GM23338 (cell line): ENCODE data around the gene PPP2R2D. TPM values are rescaled to one million over a fixed set of nuclear protein-coding genes. Genes with fewer than 3 reads are reported as not detected.

Experiments used
- ATAC-seq: fragments of 200-7000 bp; cut with Tn5 transposase; 3 replicates; pipeline ENCODE4 v1.9.1; 2020
- DNase-seq: peaks from one replicate; pipeline ENCODE4 v3.0.0-alpha.2; 2015; ENCODE audit warnings: low spot score
- H2AFZ ChIP-seq: fragments of 200-600 bp; sonication (generic); 2 replicates; pipeline ENCODE4 v1.8.0; 2016; ENCODE audit warnings: antibody characterized with exemption, mild to moderate bottlenecking, moderate library complexity
- H3F3A ChIP-seq: fragments of 200-600 bp; sonication (generic); replicated peaks from 2 replicates; pipeline ENCODE4 v1.8.0; 2017; ENCODE audit warnings: antibody characterized with exemption, mixed run types, low read depth
- H3K27ac ChIP-seq: fragments of 200-600 bp; sonication (generic); 2 replicates; pipeline ENCODE4 v1.6.1; 2016; ENCODE audit warnings: low read depth
- H3K27me3 ChIP-seq: fragments of 200-600 bp; sonication (generic); 2 replicates; pipeline ENCODE4 v1.8.0; 2016; ENCODE audit warnings: mild to moderate bottlenecking, mixed run types, moderate library complexity; ENCODE audit not compliant: insufficient read depth
- H3K36me3 ChIP-seq: fragments of 200-600 bp; sonication (generic); 2 replicates; pipeline ENCODE4 v1.8.0; 2016; ENCODE audit warnings: mild to moderate bottlenecking; ENCODE audit not compliant: insufficient read depth
- H3K4me1 ChIP-seq: fragments of 200-600 bp; sonication (generic); 2 replicates; pipeline ENCODE4 v1.8.0; 2016; ENCODE audit warnings: mild to moderate bottlenecking, moderate library complexity; ENCODE audit not compliant: insufficient read depth
- H3K4me2 ChIP-seq: fragments of 200-600 bp; sonication (generic); 2 replicates; pipeline ENCODE4 v1.7.1; 2017; ENCODE audit warnings: mixed run types
- H3K4me3 ChIP-seq: fragments of 200-600 bp; sonication (generic); 2 replicates; pipeline ENCODE4 v1.6.1; 2016; ENCODE audit warnings: mixed run types
- H3K79me2 ChIP-seq: fragments of 200-600 bp; sonication (generic); replicated peaks from 2 replicates; pipeline ENCODE4 v1.8.0; 2017; ENCODE audit warnings: mild to moderate bottlenecking; ENCODE audit not compliant: insufficient read depth
- H3K9me2 ChIP-seq: fragments of 200-600 bp; sonication (generic); 2 replicates; pipeline ENCODE4 v1.8.0; 2017; ENCODE audit not compliant: insufficient read depth
- H4K20me1 ChIP-seq: fragments of 200-600 bp; sonication (generic); replicated peaks from 2 replicates; pipeline ENCODE4 v1.8.0; 2017; ENCODE audit warnings: mild to moderate bottlenecking; ENCODE audit not compliant: insufficient read depth
- H3K27ac Mint-ChIP-seq: 2 replicates; pipeline ENCODE4 v1.8.0; 2020; ENCODE audit warnings: inconsistent platforms, mild to moderate bottlenecking, moderate library complexity, mixed read lengths
- H3K27me3 Mint-ChIP-seq: 3 replicates; pipeline ENCODE4 v1.8.0; 2022; ENCODE audit warnings: low read depth, mild to moderate bottlenecking, moderate library complexity, mixed read lengths, inconsistent platforms; ENCODE audit not compliant: insufficient read depth, poor library complexity
- H3K36me3 Mint-ChIP-seq: 3 replicates; pipeline ENCODE4 v1.8.0; 2021; ENCODE audit warnings: low read depth, mild to moderate bottlenecking, inconsistent platforms, moderate library complexity, mixed read lengths
- H3K4me1 Mint-ChIP-seq: 3 replicates; pipeline ENCODE4 v1.8.0; 2020; ENCODE audit warnings: mild to moderate bottlenecking, inconsistent platforms, mixed read lengths
- H3K4me3 Mint-ChIP-seq: 3 replicates; pipeline ENCODE4 v1.8.0; 2021; ENCODE audit warnings: moderate library complexity, mild to moderate bottlenecking, inconsistent platforms, mixed read lengths
- H3K9me3 Mint-ChIP-seq: 3 replicates; pipeline ENCODE4 v1.8.0; 2020; ENCODE audit warnings: moderate library complexity, mild to moderate bottlenecking, inconsistent platforms, mixed read lengths
- CREB1 ChIP-seq: fragments of 250-450 bp; sonication (Bioruptor Pico); IDR thresholded peaks from 2 replicates; pipeline ENCODE4 v1.5.0; 2020; ENCODE audit warnings: low read depth, mild to moderate bottlenecking, moderate library complexity
- CTCF ChIP-seq, 2 experiments: fragments of 200-600 bp in 1 of 2; sonication (generic) in 1 of 2; conservative IDR thresholded peaks; 2 replicates each; pipeline versions ENCODE4 v1.5.1 to v1.6.1; 2016 to 2017; ENCODE audit warnings: antibody characterized with exemption in 2 of 2, low read depth in 2 of 2, mild to moderate bottlenecking in 2 of 2, moderate library complexity in 1 of 2
- ETS1 ChIP-seq: IDR thresholded peaks from 2 replicates; pipeline ENCODE4 v1.6.1; 2016; ENCODE audit warnings: antibody characterized with exemption
- EZH2 ChIP-seq: fragments of 200-600 bp; sonication (generic); IDR thresholded peaks from one replicate; pipeline ENCODE4 v1.8.0; 2017; ENCODE audit warnings: antibody characterized with exemption, mild to moderate bottlenecking, low read depth; ENCODE audit not compliant: unreplicated experiment
- EZH2phosphoT487 ChIP-seq: fragments of 200-600 bp; sonication (generic); IDR thresholded peaks from one replicate; pipeline ENCODE4 v1.8.1; 2018; ENCODE audit warnings: antibody characterized with exemption; ENCODE audit not compliant: unreplicated experiment
- JUNB ChIP-seq: IDR thresholded peaks from one replicate; pipeline ENCODE4 v1.6.1; 2016; ENCODE audit warnings: antibody characterized with exemption; ENCODE audit not compliant: unreplicated experiment
- NANOG ChIP-seq: IDR thresholded peaks from 2 replicates; pipeline ENCODE4 v1.6.1; 2016; ENCODE audit warnings: antibody characterized with exemption, borderline replicate concordance
- POLR2AphosphoS5 ChIP-seq: IDR thresholded peaks from 2 replicates; pipeline ENCODE4 v1.6.1; 2016; ENCODE audit warnings: antibody characterized with exemption, low read depth
- REST ChIP-seq: IDR thresholded peaks from one replicate; pipeline ENCODE4 v1.6.1; 2018; ENCODE audit warnings: antibody characterized with exemption; ENCODE audit not compliant: unreplicated experiment
- STAT1 ChIP-seq: IDR thresholded peaks from one replicate; pipeline ENCODE4 v1.6.1; 2016; ENCODE audit warnings: antibody characterized with exemption; ENCODE audit not compliant: unreplicated experiment
- ZNF114 ChIP-seq: fragments of 250-450 bp; sonication (Bioruptor Pico); IDR thresholded peaks from 2 replicates; pipeline ENCODE4 v1.5.0; 2020; ENCODE audit warnings: mild to moderate bottlenecking, moderate library complexity
- ZNF331 ChIP-seq: fragments of 250-450 bp; sonication (Bioruptor Pico); IDR thresholded peaks from 2 replicates; pipeline ENCODE4 v1.5.0; 2020; ENCODE audit warnings: low read depth, mild to moderate bottlenecking, moderate library complexity
- ZNF462 ChIP-seq: fragments of 250-450 bp; sonication (Bioruptor Pico); IDR thresholded peaks from 2 replicates; pipeline ENCODE4 v1.5.0; 2020; ENCODE audit warnings: mild to moderate bottlenecking, moderate library complexity
- polyA plus RNA-seq: library from polyadenylated mRNA; unstranded; fragments of >200 nt; fragmentation: Nextera tagmentation; extraction: Ambion mirVana; gene quantifications from 2 replicates; pipeline ENCODE4 v1.2.1, GENCODE V29; 2016
- total RNA-seq: library from RNA; depleted of rRNA; stranded (reverse); fragments of >200 nt; shearing (Covaris generic); gene quantifications from 2 replicates; pipeline ENCODE4 v1.2.3, GENCODE V29; 2014

The PPP2R2D gene
- total and polyA plus RNA-seq, 2 experiments from 2014 or later, result 28.8 to 33.7 TPM

GRCh38 chr10:131937836-131938235, 37.0 kb downstream of the PPP2R2D start:
- peak overlapping the region; percentile 62; the same call in 1 of the 2 replicates for H3K27ac Mint-ChIP-seq
- ATAC-seq, result no peak
- H3K79me2 ChIP-seq, result peaks cover 57% of the 10 kb centered on the region
- H4K20me1 ChIP-seq, result peaks cover 42% of the 10 kb centered on the region
- H3K4me1 Mint-ChIP-seq, result peaks cover 7% of the 10 kb centered on the region; the same call in 2 of the 3 replicates
- peaks cover 22% of the 10 kb centered on the region for H3K36me3 ChIP-seq
- H3K27ac ChIP-seq, result no peak overlapping the region
- peaks cover 56% of the 10 kb centered on the region for H3K36me3 Mint-ChIP-seq
- no peak overlapping the region for H3K4me3 ChIP-seq
- peaks cover 6% of the 10 kb centered on the region; the same call in 1 of the 2 replicates for H3K4me1 ChIP-seq
- H3K4me2 ChIP-seq, result no peak overlapping the region
- peaks cover 5% of the 10 kb centered on the region for H3K27me3 Mint-ChIP-seq
- H3K27me3 ChIP-seq, result no peaks in the 10 kb centered on the region
- TF ChIP-seq ETS1, result no peak
- TF ChIP-seq EZH2, result no peak
- TF ChIP-seq CREB1 (CRISPR knock-in tag), result no peak
- no peak for TF ChIP-seq NANOG
- no peak for TF ChIP-seq REST
- TF ChIP-seq STAT1, result no peak
- no peak for TF ChIP-seq ZNF331 (CRISPR knock-in tag)
- no peak for TF ChIP-seq EZH2phosphoT487
- TF ChIP-seq ZNF114, result no peak
- TF ChIP-seq JUNB, result no peak
- TF ChIP-seq CTCF (conservative IDR thresholded peaks at IDR 0.05; ENCODE audit: low read depth in 2 of 2), result no peak
- TF ChIP-seq ZNF462 (CRISPR knock-in tag), result no peak
- no peak for TF ChIP-seq POLR2AphosphoS5
- H3K9me3 Mint-ChIP-seq, result no peaks in the 10 kb centered on the region; the same call in 2 of the 3 replicates
- H3K4me3 Mint-ChIP-seq, result no peak overlapping the region
- DNase-seq, result no peak
- H3F3A ChIP-seq, result 0 out of 2 replicates have a peak, but pooled peaks cover 4% of the 10 kb centered on the region
- H2AFZ ChIP-seq, result no peak overlapping the region
- H3K9me2 ChIP-seq, result no peaks in the 10 kb centered on the region
